SHP77 treated with DMSO at 0.1 percent for 48 hours (cell line): Measurements from ENCODE around the gene RUVBL2.

Experiments
- DNase-seq: peaks from one replicate; lab custom pipeline; 2025; lab: John Stamatoyannopoulos, UW

The RUVBL2 gene

GRCh38 chr19:48989701-48990291, 3.9 kb upstream of the RUVBL2 start:
- no peak for DNase-seq

GRCh38 chr19:48990400-48990799, 3.3 kb upstream of the RUVBL2 start:
- no peak for DNase-seq

- DNase-seq, result no peak
Observed at GRCh38 chr19:48991011-48991609, 2.6 kb upstream of the RUVBL2 start.

- no peak for DNase-seq
Observed at GRCh38 chr19:48991873-48992580, 1.7 kb upstream of the RUVBL2 start.

GRCh38 chr19:48992581-48993174, 1.0 kb upstream of the RUVBL2 start:
- no peak for DNase-seq

- DNase-seq, result no peak
Observed at GRCh38 chr19:48994035-48994386, 324 bp downstream of the RUVBL2 start.

- DNase-seq, result peak; percentile 30
Observed at GRCh38 chr19:48997972-48998371, 4.3 kb downstream of the RUVBL2 start.

- peak; percentile 28 for DNase-seq
Observed at GRCh38 chr19:48999481-49000325, 6.0 kb downstream of the RUVBL2 start.

- DNase-seq, result no peak
Observed at GRCh38 chr19:49004133-49004532, 10.4 kb downstream of the RUVBL2 start.

GRCh38 chr19:49004964-49005614, 11.4 kb downstream of the RUVBL2 start:
- no peak for DNase-seq

GRCh38 chr19:49006905-49007304, 13.2 kb downstream of the RUVBL2 start:
- DNase-seq, result no peak

- no peak for DNase-seq
Observed at GRCh38 chr19:49009828-49010227, 16.1 kb downstream of the RUVBL2 start.

GRCh38 chr19:49010453-49010852, 16.8 kb downstream of the RUVBL2 start:
- DNase-seq, result no peak

GRCh38 chr19:49011194-49011593, 17.5 kb downstream of the RUVBL2 start:
- DNase-seq, result no peak

GRCh38 chr19:49014123-49014869, 20.6 kb downstream of the RUVBL2 start:
- peak; percentile 18 for DNase-seq

- no peak for DNase-seq
Observed at GRCh38 chr19:49014870-49015255, 21.2 kb downstream of the RUVBL2 start.

- DNase-seq, result no peak
Observed at GRCh38 chr19:49016067-49016839, 22.6 kb downstream of the RUVBL2 start.

GRCh38 chr19:49017041-49017665, 23.5 kb downstream of the RUVBL2 start, which contains the start of gene LHB:
Gene LHB, minus strand, starts transcription at chr19:49017091. Its CDS starts 10 bp downstream, at chr19:49017081.
- DNase-seq, result no peak

- peak; percentile 50 for DNase-seq
Observed at GRCh38 chr19:49017666-49018351, 24.1 kb downstream of the RUVBL2 start.
